GM19455 (cell line): Measurements from ENCODE around the gene RAB37.

Source experiments
- ATAC-seq: cut with Tn5 transposase; IDR thresholded peaks from one replicate; pipeline ENCODE4 v1.9.1; 2021; ENCODE audit not compliant: unreplicated experiment

RAB37 gene

GRCh38 chr17:74736513-74737298, at the start of gene RAB37:
Gene RAB37, plus strand, starts transcription at chr17:74737256. Its CDS starts 17 bp downstream, at chr17:74737273.
- ATAC-seq, result no peak

GRCh38 chr17:74687886-74688285, 49.2 kb upstream of the RAB37 start:
- ATAC-seq, result no peak

GRCh38 chr17:74690409-74690825, 46.6 kb upstream of the RAB37 start:
- ATAC-seq, result no peak

GRCh38 chr17:74691151-74691550, 45.9 kb upstream of the RAB37 start:
- no peak for ATAC-seq

- ATAC-seq, result no peak
Measured at GRCh38 chr17:74694081-74694480, 43.0 kb upstream of the RAB37 start.

GRCh38 chr17:74695629-74696028, 41.4 kb upstream of the RAB37 start:
- ATAC-seq, result no peak

GRCh38 chr17:74697515-74697914, 39.5 kb upstream of the RAB37 start:
- ATAC-seq, result no peak

- ATAC-seq, result no peak
Measured at GRCh38 chr17:74698069-74698468, 39.0 kb upstream of the RAB37 start.

- ATAC-seq, result no peak
Measured at GRCh38 chr17:74699236-74699635, 37.8 kb upstream of the RAB37 start.

- ATAC-seq, result no peak
Measured at GRCh38 chr17:74702116-74702871, 34.8 kb upstream of the RAB37 start.

GRCh38 chr17:74703311-74703710, 33.7 kb upstream of the RAB37 start:
- no peak for ATAC-seq

GRCh38 chr17:74704544-74704943, 32.5 kb upstream of the RAB37 start:
- no peak for ATAC-seq

GRCh38 chr17:74711058-74711824, 25.8 kb upstream of the RAB37 start:
- ATAC-seq, result no peak

- no peak for ATAC-seq
Measured at GRCh38 chr17:74712301-74712700, 24.8 kb upstream of the RAB37 start.

- no peak for ATAC-seq
Measured at GRCh38 chr17:74712756-74713155, 24.3 kb upstream of the RAB37 start, which contains the start of gene CD300LF. Gene CD300LF, minus strand, starts transcription at chr17:74712923. Its CDS starts 57 bp downstream, at chr17:74712866.

GRCh38 chr17:74713171-74713755, 23.8 kb upstream of the RAB37 start:
- no peak for ATAC-seq

- no peak for ATAC-seq
Measured at GRCh38 chr17:74715144-74715543, 21.9 kb upstream of the RAB37 start.

GRCh38 chr17:74720506-74720905, 16.6 kb upstream of the RAB37 start:
- no peak for ATAC-seq

GRCh38 chr17:74722782-74723181, 14.3 kb upstream of the RAB37 start:
- no peak for ATAC-seq

GRCh38 chr17:74723891-74724290, 13.2 kb upstream of the RAB37 start:
- ATAC-seq, result no peak

- ATAC-seq, result no peak
Measured at GRCh38 chr17:74725111-74725510, 11.9 kb upstream of the RAB37 start.
